Measurements from ENCODE around the gene SPAG8. TPM values are rescaled to one million over a fixed set of nuclear protein-coding genes. Genes with fewer than 3 reads are reported as not detected.

The SPAG8 gene
- total and polyA plus RNA-seq, 2 experiments from 2014 or later = 0.10 to 0.63 TPM

DNA sequence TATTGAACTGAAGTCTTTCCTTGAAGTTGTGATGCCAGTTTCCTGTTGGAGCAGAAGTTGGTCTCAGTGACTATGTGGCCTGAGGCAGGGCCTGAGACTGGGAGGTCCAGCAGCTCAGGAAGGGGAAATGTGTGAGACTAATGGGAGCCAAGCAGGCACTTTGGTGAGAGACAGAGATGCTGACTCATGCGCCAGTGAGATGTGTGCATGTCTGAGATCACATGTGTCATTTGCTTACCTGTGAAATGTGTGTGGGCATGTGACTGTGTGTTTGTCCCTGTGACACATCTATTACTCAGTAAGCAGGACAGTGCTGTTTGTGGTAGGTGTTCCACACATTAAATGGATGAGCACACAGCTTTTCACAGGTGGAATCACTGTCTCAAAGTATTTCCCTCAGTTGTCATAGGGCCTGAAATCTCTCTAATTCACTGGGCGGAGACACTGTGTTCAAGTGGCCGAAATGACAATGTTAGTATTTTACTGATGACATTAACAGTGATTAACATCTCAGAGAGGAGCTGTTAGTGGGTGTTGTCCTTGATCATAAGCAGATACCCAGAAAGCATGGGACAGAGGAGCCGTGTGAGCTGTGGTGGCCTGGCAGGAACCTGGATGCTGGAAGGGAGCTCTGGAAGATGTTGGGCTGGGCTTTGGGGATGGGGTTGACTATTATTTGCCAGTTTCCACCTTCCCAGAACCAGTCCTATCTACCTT is 13.2 kb downstream of the SPAG8 start:
- H3K9me3 ChIP-seq (ENCODE audit: low read depth) = no peaks in the 10 kb centered on the region
- H4K20me1 ChIP-seq (ENCODE audit: insufficient read depth, poor library complexity, severe bottlenecking) = no peaks in the 10 kb centered on the region
- H3K4me1 ChIP-seq (ENCODE audit: insufficient read depth) = peaks cover 3% of the 10 kb centered on the region
- H3K36me3 ChIP-seq (replicated peaks; ENCODE audit: insufficient read depth, low read depth) = no peaks in the 10 kb centered on the region
- TF ChIP-seq, protein P1, sequence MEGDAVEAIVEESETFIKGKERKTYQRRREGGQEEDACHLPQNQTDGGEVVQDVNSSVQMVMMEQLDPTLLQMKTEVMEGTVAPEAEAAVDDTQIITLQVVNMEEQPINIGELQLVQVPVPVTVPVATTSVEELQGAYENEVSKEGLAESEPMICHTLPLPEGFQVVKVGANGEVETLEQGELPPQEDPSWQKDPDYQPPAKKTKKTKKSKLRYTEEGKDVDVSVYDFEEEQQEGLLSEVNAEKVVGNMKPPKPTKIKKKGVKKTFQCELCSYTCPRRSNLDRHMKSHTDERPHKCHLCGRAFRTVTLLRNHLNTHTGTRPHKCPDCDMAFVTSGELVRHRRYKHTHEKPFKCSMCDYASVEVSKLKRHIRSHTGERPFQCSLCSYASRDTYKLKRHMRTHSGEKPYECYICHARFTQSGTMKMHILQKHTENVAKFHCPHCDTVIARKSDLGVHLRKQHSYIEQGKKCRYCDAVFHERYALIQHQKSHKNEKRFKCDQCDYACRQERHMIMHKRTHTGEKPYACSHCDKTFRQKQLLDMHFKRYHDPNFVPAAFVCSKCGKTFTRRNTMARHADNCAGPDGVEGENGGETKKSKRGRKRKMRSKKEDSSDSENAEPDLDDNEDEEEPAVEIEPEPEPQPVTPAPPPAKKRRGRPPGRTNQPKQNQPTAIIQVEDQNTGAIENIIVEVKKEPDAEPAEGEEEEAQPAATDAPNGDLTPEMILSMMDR (IDR thresholded peaks at IDR 0.05; ENCODE audit: poor library complexity) = no peak
- no peak for TF ChIP-seq EZH2 (IDR thresholded peaks at IDR 0.05; ENCODE audit: borderline replicate concordance)
- TF ChIP-seq EZH2phosphoT487 (IDR thresholded peaks at IDR 0.05; ENCODE audit: low read depth, severe bottlenecking, unreplicated experiment) = no peak
- H3K27me3 ChIP-seq = no peaks in the 10 kb centered on the region
- H3K79me2 ChIP-seq = no peaks in the 10 kb centered on the region
- H2AFZ ChIP-seq = no peak overlapping the region
- WGBS (ENCODE audit: low lambda C conversion rate, missing lambda C conversion rate) = 89% methylated on average over 4 of the region's 4 CpGs
- DNase-seq (ENCODE audit: low spot score) = peak; percentile 53
- no peak overlapping the region for H3K27ac ChIP-seq
- no peaks in the 10 kb centered on the region for H3K9me2 ChIP-seq (replicated peaks; ENCODE audit: insufficient read depth)
- H3K4me3 ChIP-seq = no peak overlapping the region
- no peak overlapping the region for H3K4me2 ChIP-seq

DNA sequence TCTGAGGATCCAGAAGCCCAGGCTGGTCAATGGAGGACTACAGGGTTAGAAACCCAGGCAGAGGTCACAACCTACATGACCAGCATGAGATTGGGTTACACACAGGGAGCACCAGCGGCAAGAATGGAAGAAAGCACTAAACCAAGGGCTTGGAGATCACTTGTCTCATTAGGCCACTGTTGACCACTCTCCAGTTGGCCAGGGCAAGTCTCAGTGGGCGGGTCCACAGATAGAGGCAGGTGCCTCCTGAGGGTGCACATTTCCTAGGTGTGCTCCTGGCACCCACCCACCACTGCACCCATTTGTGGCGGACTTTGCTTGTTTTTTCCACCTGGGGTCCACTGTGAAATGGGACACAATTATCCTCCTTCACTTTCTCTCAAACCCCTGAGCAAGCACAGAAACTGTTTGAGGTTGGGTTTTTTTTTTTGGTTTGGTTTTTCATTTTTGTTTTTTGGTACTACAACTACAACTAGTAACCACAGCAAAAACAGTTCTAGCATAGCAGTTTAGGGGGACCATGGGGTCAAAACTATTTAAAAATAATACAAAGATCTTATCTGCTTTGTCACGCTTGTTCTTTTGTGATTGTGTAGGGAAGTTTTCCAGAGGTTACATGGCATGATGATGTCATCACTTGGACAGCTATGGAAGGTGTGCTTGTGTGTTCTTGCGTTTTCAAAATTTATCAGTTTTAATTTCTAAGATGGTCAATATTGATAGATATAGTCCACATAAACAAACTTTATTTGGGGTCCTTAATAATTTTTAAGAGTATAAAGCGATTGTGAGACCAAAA is 14.6 kb downstream of the SPAG8 start:
- H3K4me3 ChIP-seq = no peak overlapping the region
- no peaks in the 10 kb centered on the region for H3K9me2 ChIP-seq (replicated peaks; ENCODE audit: insufficient read depth)
- WGBS (ENCODE audit: low lambda C conversion rate, missing lambda C conversion rate) = 95% methylated on average over 6 of the region's 6 CpGs
- no peaks in the 10 kb centered on the region for H3K27me3 ChIP-seq
- no peak overlapping the region for H3K27ac ChIP-seq
- no peaks in the 10 kb centered on the region for H3K36me3 ChIP-seq (replicated peaks; ENCODE audit: insufficient read depth, low read depth)
- TF ChIP-seq, protein P1 (IDR thresholded peaks at IDR 0.05; ENCODE audit: poor library complexity) = no peak
- TF ChIP-seq EZH2 (IDR thresholded peaks at IDR 0.05; ENCODE audit: borderline replicate concordance) = no peak
- no peak for TF ChIP-seq EZH2phosphoT487 (IDR thresholded peaks at IDR 0.05; ENCODE audit: low read depth, severe bottlenecking, unreplicated experiment)
- DNase-seq (ENCODE audit: low spot score) = no peak
- H2AFZ ChIP-seq = no peak overlapping the region
- H3K9me3 ChIP-seq (ENCODE audit: low read depth) = no peaks in the 10 kb centered on the region
- H3K79me2 ChIP-seq = no peaks in the 10 kb centered on the region
- no peak overlapping the region for H3K4me2 ChIP-seq
- no peaks in the 10 kb centered on the region for H4K20me1 ChIP-seq (ENCODE audit: insufficient read depth, poor library complexity, severe bottlenecking)
- peaks cover 6% of the 10 kb centered on the region for H3K4me1 ChIP-seq (ENCODE audit: insufficient read depth)

DNA sequence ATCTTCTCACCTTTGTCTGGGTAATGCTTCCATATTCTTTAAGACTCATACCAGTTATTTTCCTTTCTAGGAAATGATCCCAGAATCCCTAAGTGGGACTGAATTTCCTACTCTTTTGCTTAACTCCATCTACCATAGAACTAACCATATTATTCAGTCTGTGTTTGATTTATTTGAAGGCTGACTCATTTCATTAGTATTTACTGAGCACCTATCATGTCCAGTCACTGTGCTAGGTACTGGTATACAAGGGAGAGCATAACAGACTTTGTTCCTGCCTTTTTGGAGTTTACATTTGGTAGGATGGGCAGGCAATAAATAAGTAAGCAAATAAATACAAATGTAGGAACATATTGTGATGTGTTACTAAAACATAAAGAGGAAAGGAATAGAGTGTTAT is 16.4 kb downstream of the SPAG8 start:
- Histone ChIP-seq H3K79me2 (no peaks in the 10 kb centered on the region), H3K27ac (no peak overlapping the region), H2AFZ (no peak overlapping the region), H3K9me3 (ENCODE audit: low read depth) (no peaks in the 10 kb centered on the region), H4K20me1 (ENCODE audit: insufficient read depth, poor library complexity, severe bottlenecking) (no peaks in the 10 kb centered on the region), H3K4me1 (ENCODE audit: insufficient read depth) (peaks cover 11% of the 10 kb centered on the region), H3K9me2 (replicated peaks; ENCODE audit: insufficient read depth) (no peaks in the 10 kb centered on the region), H3K36me3 (replicated peaks; ENCODE audit: insufficient read depth, low read depth) (no peaks in the 10 kb centered on the region), H3K4me2 (no peak overlapping the region), H3K27me3 (no peaks in the 10 kb centered on the region), H3K4me3 (no peak overlapping the region)
- no peak for TF ChIP-seq EZH2phosphoT487 (IDR thresholded peaks at IDR 0.05; ENCODE audit: low read depth, severe bottlenecking, unreplicated experiment)
- no peak for TF ChIP-seq EZH2 (IDR thresholded peaks at IDR 0.05; ENCODE audit: borderline replicate concordance)
- TF ChIP-seq, protein P1 (IDR thresholded peaks at IDR 0.05; ENCODE audit: poor library complexity) = no peak
- no peak for DNase-seq (ENCODE audit: low spot score)
